BLaER1 (cell line): Measurements from ENCODE around the gene UNG.

Experiments
- H3K27ac ChIP-seq: shearing (Covaris generic); formaldehyde crosslinking; 2 replicates; pipeline ENCODE4 v1.8.1; 2022
- H3K27me3 ChIP-seq: shearing (Covaris generic); formaldehyde crosslinking; 2 replicates; pipeline ENCODE4 v1.8.1; 2022
- H3K36me3 ChIP-seq: shearing (Covaris generic); formaldehyde crosslinking; 2 replicates; pipeline ENCODE4 v1.8.1; 2022
- H3K4me1 ChIP-seq: shearing (Covaris generic); formaldehyde crosslinking; 2 replicates; pipeline ENCODE4 v1.8.1; 2022
- H3K4me2 ChIP-seq: shearing (Covaris generic); formaldehyde crosslinking; 2 replicates; pipeline ENCODE4 v1.8.1; 2022
- H3K4me3 ChIP-seq: shearing (Covaris generic); formaldehyde crosslinking; 2 replicates; pipeline ENCODE4 v1.8.1; 2022
- H3K9ac ChIP-seq: shearing (Covaris generic); formaldehyde crosslinking; 2 replicates; pipeline ENCODE4 v1.8.1; 2022
- H3K9me3 ChIP-seq: shearing (Covaris generic); formaldehyde crosslinking; 2 replicates; pipeline ENCODE4 v1.8.1; 2022
- H4K20me1 ChIP-seq: shearing (Covaris generic); formaldehyde crosslinking; 2 replicates; pipeline ENCODE4 v1.8.1; 2022
- Cebpa-rat ChIP-seq: shearing (Covaris generic); IDR thresholded peaks from 2 replicates; pipeline ENCODE4 v1.8.1; 2022

UNG gene

DNA sequence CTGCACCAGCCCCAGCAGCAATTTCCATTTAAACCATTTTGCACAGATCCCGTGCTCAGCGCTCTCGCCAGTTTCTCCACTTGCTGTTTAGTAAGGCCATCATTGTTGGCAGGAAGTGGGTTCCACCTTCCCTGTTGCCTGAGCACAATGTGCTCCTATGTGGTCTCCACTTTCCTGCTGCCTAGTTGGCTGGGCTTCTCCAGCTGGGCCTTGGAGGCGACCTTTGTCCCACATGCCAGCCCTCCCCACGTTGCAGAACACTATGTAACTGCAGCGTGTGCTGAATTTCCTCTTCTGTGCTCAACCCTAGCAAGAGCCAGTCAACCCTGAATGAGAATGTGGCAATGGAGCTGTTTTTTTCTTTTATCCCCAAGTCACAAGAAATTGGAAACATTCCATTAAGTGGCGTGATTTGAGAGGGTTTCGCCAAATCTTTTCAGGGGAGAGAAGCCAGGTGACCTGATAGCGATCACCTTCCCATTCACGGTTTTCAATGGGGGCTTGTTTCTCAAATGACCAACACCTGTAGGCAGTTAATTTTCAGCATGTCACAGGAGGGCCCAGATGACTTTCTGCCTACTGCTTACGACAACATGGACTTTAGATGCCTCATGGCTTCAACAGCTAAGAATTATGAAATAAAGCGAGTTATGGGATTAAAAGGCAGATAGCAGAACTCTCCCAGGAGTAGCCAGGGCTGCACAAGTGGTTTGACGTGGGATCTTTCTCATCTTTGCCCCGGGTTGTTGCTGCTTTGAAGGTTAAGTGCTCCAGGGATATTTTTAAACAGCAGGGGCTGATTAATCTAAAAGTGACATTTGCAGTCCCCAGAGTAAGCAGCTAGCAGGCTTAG, 18.6 kb downstream of the UNG start, which contains the start of gene ACACB:
Gene ACACB (plus strand): TSS at position 830 of the 853 bp plus-strand sequence. CDS start 22,819 bp downstream, outside the sequence.
- no peak for TF ChIP-seq Cebpa-rat
- Histone ChIP-seq H3K4me1 (peaks cover 36% of the 10 kb centered on the region), H3K27ac (no peak within 1 kb of the TSS), H3K9ac (0 out of 2 replicates have a peak within 1 kb of the TSS, but pooled peaks have one; percentile 0), H3K4me2 (peak within 1 kb of the TSS; percentile 66), H3K36me3 (0 out of 2 replicates have a peak, but pooled peaks cover 3% of the 10 kb centered on the region), H3K27me3 (no peaks in the 10 kb centered on the region), H3K4me3 (no peak within 1 kb of the TSS), H3K9me3 (no peaks in the 10 kb centered on the region), H4K20me1 (no peaks in the 10 kb centered on the region)

GRCh38 chr12:109116611-109116949, 19.2 kb downstream of the UNG start:
- peaks cover 30% of the 10 kb centered on the region for H3K4me1 ChIP-seq
- H3K36me3 ChIP-seq, result no peaks in the 10 kb centered on the region
- peak overlapping the region; percentile 66 for H3K4me2 ChIP-seq
- no peak overlapping the region for H3K27ac ChIP-seq
- no peaks in the 10 kb centered on the region for H3K9me3 ChIP-seq
- no peaks in the 10 kb centered on the region for H4K20me1 ChIP-seq
- no peaks in the 10 kb centered on the region for H3K27me3 ChIP-seq
- no peak overlapping the region for H3K4me3 ChIP-seq
- H3K9ac ChIP-seq, result 0 out of 2 replicates have a peak overlapping the region, but pooled peaks have one; percentile 0
- no peak for TF ChIP-seq Cebpa-rat

DNA sequence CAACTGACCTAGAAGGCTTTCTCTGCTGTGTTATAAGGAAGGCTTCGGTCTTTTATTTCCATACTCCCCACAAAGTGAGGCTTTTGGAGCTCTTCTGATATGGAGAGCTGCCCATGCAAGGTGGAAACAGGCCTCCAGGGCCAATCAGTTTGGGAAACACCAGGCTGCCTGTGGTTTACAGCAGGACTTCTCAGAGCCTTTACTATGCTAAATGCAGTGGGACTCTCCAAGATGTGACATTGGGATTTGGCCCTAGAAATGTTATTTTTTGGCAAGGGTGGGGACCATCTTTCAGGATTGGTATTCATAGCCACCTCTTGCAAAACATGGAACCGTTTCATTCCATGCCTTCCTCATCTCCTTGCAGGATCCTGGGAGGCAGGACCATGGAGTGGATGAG, 22.7 kb downstream of the UNG start:
- H3K4me1 ChIP-seq, result peaks cover 31% of the 10 kb centered on the region
- H3K27ac ChIP-seq, result no peak overlapping the region
- no peak overlapping the region for H3K4me2 ChIP-seq
- H3K9me3 ChIP-seq, result no peaks in the 10 kb centered on the region
- no peak overlapping the region for H3K4me3 ChIP-seq
- no peaks in the 10 kb centered on the region for H3K36me3 ChIP-seq
- no peak for TF ChIP-seq Cebpa-rat
- H4K20me1 ChIP-seq, result no peaks in the 10 kb centered on the region
- H3K9ac ChIP-seq, result no peak overlapping the region
- no peaks in the 10 kb centered on the region for H3K27me3 ChIP-seq

- Histone ChIP-seq H3K9ac (no peak overlapping the region), H3K4me2 (no peak overlapping the region), H3K36me3 (no peaks in the 10 kb centered on the region), H3K4me1 (peaks cover 26% of the 10 kb centered on the region), H3K9me3 (no peaks in the 10 kb centered on the region), H4K20me1 (no peaks in the 10 kb centered on the region), H3K27ac (no peak overlapping the region), H3K27me3 (no peaks in the 10 kb centered on the region), H3K4me3 (no peak overlapping the region)
- no peak for TF ChIP-seq Cebpa-rat
Observed at GRCh38 chr12:109120557-109120956, 23.2 kb downstream of the UNG start.

GRCh38 chr12:109121346-109121880, 24.0 kb downstream of the UNG start:
- no peaks in the 10 kb centered on the region for H3K36me3 ChIP-seq
- H3K27ac ChIP-seq, result no peak overlapping the region
- H3K27me3 ChIP-seq, result no peaks in the 10 kb centered on the region
- H3K4me1 ChIP-seq, result peaks cover 18% of the 10 kb centered on the region
- no peak overlapping the region for H3K4me3 ChIP-seq
- no peak overlapping the region for H3K9ac ChIP-seq
- H3K9me3 ChIP-seq, result no peaks in the 10 kb centered on the region
- H3K4me2 ChIP-seq, result no peak overlapping the region
- no peaks in the 10 kb centered on the region for H4K20me1 ChIP-seq
- TF ChIP-seq Cebpa-rat, result no peak

- Histone ChIP-seq H3K4me1 (peaks cover 6% of the 10 kb centered on the region; the same call in 1 of the 2 replicates), H3K4me2 (no peak overlapping the region), H4K20me1 (no peaks in the 10 kb centered on the region), H3K27me3 (no peaks in the 10 kb centered on the region), H3K9me3 (no peaks in the 10 kb centered on the region), H3K4me3 (no peak overlapping the region), H3K27ac (no peak overlapping the region), H3K9ac (no peak overlapping the region), H3K36me3 (no peaks in the 10 kb centered on the region)
- no peak for TF ChIP-seq Cebpa-rat
Observed at GRCh38 chr12:109124878-109125648, 27.7 kb downstream of the UNG start.

DNA sequence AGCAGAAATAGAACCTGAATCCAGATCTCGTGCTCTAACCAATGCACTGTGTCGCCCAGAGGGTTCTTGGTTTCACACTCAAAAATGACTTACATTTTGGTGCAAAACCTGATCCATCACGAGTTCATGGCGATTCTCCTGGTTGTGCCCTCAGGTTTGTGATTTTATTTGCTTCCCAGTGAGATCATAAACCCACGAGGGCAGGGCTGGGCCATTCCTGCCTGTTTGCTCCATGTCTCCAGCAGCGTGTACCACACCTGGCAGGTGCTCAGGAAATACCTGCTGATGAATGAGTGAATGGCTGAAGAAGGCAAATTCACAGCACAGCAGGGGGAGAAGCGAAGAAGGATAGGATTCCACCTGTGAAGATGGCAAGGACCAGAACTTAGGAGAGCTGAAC, 28.4 kb downstream of the UNG start:
- no peaks in the 10 kb centered on the region for H3K27me3 ChIP-seq
- no peaks in the 10 kb centered on the region for H3K36me3 ChIP-seq
- H3K9me3 ChIP-seq, result no peaks in the 10 kb centered on the region
- no peak overlapping the region for H3K4me3 ChIP-seq
- H4K20me1 ChIP-seq, result no peaks in the 10 kb centered on the region
- no peak overlapping the region for H3K27ac ChIP-seq
- H3K4me1 ChIP-seq, result peaks cover 9% of the 10 kb centered on the region; the same call in 1 of the 2 replicates
- no peak for TF ChIP-seq Cebpa-rat
- H3K4me2 ChIP-seq, result no peak overlapping the region
- H3K9ac ChIP-seq, result no peak overlapping the region

DNA sequence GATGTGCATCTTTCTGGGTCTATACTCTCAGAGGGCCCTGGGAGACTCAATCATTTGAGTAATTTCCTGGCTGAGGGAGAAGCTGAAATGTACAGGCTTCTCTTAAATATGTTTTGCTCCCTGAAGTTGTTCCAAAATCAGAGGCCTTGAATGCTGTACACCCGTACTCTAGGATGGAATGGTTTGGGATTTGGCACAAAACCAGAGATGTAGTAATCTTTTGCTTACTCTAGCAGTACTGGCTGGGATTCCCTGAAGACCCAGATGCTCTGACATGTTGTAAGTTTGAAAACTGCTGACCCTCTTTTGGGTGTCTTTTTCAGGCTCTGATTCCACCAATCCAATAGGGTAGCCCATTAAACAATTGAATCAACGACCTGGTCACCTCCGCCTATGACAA, 29.4 kb downstream of the UNG start:
- no peaks in the 10 kb centered on the region for H4K20me1 ChIP-seq

GRCh38 chr12:109127533-109128242, 30.3 kb downstream of the UNG start:
- Histone ChIP-seq H3K4me3 (no peak overlapping the region), H3K9me3 (no peaks in the 10 kb centered on the region), H3K27me3 (no peaks in the 10 kb centered on the region), H3K27ac (no peak overlapping the region), H3K4me2 (no peak overlapping the region), H3K9ac (no peak overlapping the region), H3K36me3 (no peaks in the 10 kb centered on the region), H3K4me1 (peaks cover 16% of the 10 kb centered on the region), H4K20me1 (no peaks in the 10 kb centered on the region)
- no peak for TF ChIP-seq Cebpa-rat

More for the DNA sequence above, 29.4 kb downstream of the UNG start:
- H3K4me1 ChIP-seq, result peaks cover 19% of the 10 kb centered on the region
- no peaks in the 10 kb centered on the region for H3K27me3 ChIP-seq
- no peak overlapping the region for H3K9ac ChIP-seq
- H3K9me3 ChIP-seq, result no peaks in the 10 kb centered on the region
- no peak overlapping the region for H3K4me2 ChIP-seq
- no peaks in the 10 kb centered on the region for H3K36me3 ChIP-seq
- TF ChIP-seq Cebpa-rat, result no peak
- H3K4me3 ChIP-seq, result no peak overlapping the region
- no peak overlapping the region for H3K27ac ChIP-seq
